ENCODE data around the gene CMBL. TPM values are rescaled to one million over a fixed set of nuclear protein-coding genes. Genes with fewer than 3 reads are reported as not detected.
A peak's percentile ranks its signal among the peaks of the same experiment; 100 is the strongest.

CMBL gene
- total RNA-seq, 6 donors from 2014 or later = 8.0 to 19.1 (median 8.4) TPM

DNA sequence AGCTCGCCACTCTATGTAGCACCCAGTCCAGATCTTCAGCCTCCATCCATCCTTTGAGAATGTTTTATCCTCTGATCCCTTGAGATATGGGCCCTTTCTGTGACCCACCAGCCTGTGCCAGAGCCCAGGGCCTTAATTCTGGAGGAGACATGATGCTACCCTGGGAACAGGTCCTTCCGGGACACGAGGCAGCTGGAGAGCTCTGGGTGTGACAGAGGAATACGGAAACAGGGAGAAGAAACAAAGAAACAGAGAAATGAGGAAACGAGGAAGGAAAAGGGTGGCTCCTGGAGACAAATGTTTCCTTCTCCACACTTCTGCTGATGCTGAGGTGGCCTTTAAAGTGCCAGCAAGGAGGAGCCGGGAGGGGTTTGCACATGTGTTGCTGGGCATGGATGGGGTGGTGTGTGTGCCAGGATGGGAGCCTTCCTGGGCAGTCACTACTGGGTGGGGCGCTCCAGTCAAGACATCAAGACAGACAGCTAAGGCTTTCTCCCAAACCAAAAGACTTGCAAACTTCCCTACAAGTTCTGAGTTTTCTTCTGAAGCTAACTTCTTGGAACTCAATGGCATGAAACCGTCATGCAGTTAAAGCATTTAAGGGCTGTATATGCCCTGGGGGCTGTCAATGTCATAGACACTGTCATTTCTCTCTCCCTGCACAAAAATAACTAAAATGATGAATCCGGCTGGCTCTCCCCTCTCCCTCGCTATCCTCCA lies 23.0 kb upstream of the CMBL start:
- DNase-seq (no peak), ATAC-seq (ENCODE audit: low FRiP score in 2 of 2) (peak in 1 of 2 donors; percentile 8)
- peaks cover 0 to 4% (median 0%) of the 10 kb centered on the region in 4 donors for H3K27me3 ChIP-seq
- H3K36me3 ChIP-seq = no peaks in the 10 kb centered on the region
- 60 to 62% methylated on average over 10 of the region's 10 CpGs for WGBS, 2 donors
- peaks cover 22 to 53% (median 41%) of the 10 kb centered on the region in 4 donors for H3K4me1 ChIP-seq
- H3K9me3 ChIP-seq = no peaks in the 10 kb centered on the region
- H3K4me3 ChIP-seq = no peak overlapping the region
- TF ChIP-seq POLR2AphosphoS5 (IDR thresholded peaks at IDR 0.05) = no peak
- TF ChIP-seq, protein P1, sequence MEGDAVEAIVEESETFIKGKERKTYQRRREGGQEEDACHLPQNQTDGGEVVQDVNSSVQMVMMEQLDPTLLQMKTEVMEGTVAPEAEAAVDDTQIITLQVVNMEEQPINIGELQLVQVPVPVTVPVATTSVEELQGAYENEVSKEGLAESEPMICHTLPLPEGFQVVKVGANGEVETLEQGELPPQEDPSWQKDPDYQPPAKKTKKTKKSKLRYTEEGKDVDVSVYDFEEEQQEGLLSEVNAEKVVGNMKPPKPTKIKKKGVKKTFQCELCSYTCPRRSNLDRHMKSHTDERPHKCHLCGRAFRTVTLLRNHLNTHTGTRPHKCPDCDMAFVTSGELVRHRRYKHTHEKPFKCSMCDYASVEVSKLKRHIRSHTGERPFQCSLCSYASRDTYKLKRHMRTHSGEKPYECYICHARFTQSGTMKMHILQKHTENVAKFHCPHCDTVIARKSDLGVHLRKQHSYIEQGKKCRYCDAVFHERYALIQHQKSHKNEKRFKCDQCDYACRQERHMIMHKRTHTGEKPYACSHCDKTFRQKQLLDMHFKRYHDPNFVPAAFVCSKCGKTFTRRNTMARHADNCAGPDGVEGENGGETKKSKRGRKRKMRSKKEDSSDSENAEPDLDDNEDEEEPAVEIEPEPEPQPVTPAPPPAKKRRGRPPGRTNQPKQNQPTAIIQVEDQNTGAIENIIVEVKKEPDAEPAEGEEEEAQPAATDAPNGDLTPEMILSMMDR (IDR thresholded peaks at IDR 0.05) = no peak
- no peak for TF ChIP-seq EP300 (IDR thresholded peaks at IDR 0.05)
- TF ChIP-seq POLR2A (IDR thresholded peaks at IDR 0.05) = no peak
- H3K27ac ChIP-seq = peak overlapping the region; percentile 11 to 70 (median 58)

DNA sequence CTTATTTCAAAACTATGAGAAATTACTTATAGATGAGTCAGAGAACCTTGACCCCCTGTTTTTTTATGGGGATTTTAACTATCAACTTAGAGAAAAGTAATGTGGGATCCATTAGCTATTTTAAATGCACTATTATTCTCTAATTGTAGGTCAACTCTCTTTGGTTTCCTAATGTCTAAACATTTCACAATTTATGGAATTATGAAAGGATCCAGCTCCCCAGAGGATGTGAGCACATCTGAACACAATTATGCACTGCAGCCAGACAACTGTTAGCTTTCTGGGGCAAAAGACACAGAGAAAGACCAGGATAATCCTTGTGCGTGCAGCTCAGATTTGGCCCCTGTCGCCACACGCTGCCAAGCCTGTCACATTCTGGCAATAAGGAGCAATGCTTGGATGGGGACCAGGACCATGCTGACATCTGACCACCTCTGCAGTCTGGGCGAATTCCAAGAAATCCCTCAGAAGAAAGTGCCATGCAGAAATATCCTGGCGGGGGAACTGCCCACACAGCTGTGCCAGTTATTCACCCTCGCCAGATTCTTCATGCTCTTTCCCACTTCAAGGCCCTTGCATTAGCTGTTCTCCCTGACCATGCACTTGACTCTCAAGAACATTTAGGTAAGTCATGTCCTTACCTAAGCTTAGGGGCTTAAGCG lies 22.2 kb upstream of the CMBL start:
- H3K27me3 ChIP-seq = peaks cover 0 to 4% (median 0%) of the 10 kb centered on the region in 4 donors
- H3K9me3 ChIP-seq = no peaks in the 10 kb centered on the region
- H3K36me3 ChIP-seq = no peaks in the 10 kb centered on the region
- H3K4me3 ChIP-seq = no peak overlapping the region
- DNase-seq = peak in 1 of 2 donors; percentile 45
- H3K4me1 ChIP-seq = peaks cover 22 to 53% (median 41%) of the 10 kb centered on the region in 4 donors
- H3K27ac ChIP-seq = peak overlapping the region; percentile 3 to 70 (median 38)
- WGBS, 2 donors = 52 to 71% methylated on average over 7 of the region's 7 CpGs
- peak; percentile 49 to 71 for ATAC-seq (ENCODE audit: low FRiP score in 2 of 2)
- TF ChIP-seq POLR2A (IDR thresholded peaks at IDR 0.05) (peak in 1 of 4 donors; percentile 11), EP300 (IDR thresholded peaks at IDR 0.05) (no peak), POLR2AphosphoS5 (IDR thresholded peaks at IDR 0.05) (peak in 1 of 2 donors; percentile 31)
- TF ChIP-seq, protein P1 (IDR thresholded peaks at IDR 0.05) = no peak

DNA sequence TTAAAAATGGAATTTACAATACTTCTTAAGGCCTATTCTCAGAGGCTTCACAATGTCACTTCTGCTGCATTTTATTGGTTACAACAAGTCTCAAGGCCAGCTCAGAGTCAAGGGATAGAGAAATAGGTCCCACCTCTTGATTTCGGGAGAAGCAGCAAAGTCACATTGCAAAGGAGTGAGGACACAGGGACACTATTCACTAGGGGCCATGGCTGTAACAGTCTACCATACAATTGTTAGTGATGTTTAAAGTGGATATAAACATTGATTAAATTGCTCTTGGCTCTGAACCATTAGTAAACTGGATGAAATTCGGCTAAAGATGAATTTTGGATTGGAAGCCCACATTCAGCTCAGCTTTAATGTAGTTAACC lies 21.7 kb upstream of the CMBL start:
- Histone ChIP-seq H3K4me1 (peaks cover 22 to 50% (median 39%) of the 10 kb centered on the region in 4 donors), H3K9me3 (no peaks in the 10 kb centered on the region), H3K27me3 (peaks cover 0 to 4% (median 0%) of the 10 kb centered on the region in 4 donors), H3K27ac (peak overlapping the region; percentile 3 to 66 (median 30)), H3K36me3 (no peaks in the 10 kb centered on the region), H3K4me3 (no peak overlapping the region)
- DNase-seq (no peak), ATAC-seq (ENCODE audit: low FRiP score in 2 of 2) (no peak)
- no peak for TF ChIP-seq POLR2A (IDR thresholded peaks at IDR 0.05)
- no peak for TF ChIP-seq POLR2AphosphoS5 (IDR thresholded peaks at IDR 0.05)
- TF ChIP-seq, protein P1 (IDR thresholded peaks at IDR 0.05) = no peak
- no peak for TF ChIP-seq EP300 (IDR thresholded peaks at IDR 0.05)
- WGBS, 2 donors = 68 to 73% methylated on average over 2 of the region's 2 CpGs

DNA sequence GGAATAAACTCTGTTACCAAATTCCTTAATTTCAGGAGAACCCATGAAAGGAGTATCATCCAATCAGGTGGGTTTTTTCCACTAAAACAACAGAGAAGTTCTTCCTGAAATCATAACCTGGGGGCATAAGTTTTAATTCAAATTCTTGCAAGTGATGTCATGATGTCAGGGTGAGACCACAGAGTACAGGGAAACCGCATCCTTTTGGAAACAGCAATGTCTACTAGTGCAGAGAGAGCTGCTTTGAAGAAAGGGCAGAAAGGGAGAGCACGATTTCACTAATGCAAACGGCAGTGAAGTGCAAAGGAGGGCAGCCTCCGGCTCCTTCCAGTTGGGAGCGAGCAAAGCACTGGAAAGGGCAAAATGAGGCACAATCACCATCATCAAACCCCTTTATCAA lies 20.6 kb upstream of the CMBL start:
- whole genome bisulfite sequencing, 2 donors = 93 to 96% methylated on average over 5 of the region's 5 CpGs
- Histone ChIP-seq H3K36me3 (no peaks in the 10 kb centered on the region), H3K27ac (no peak overlapping the region), H3K4me1 (peaks cover 18 to 39% (median 30%) of the 10 kb centered on the region in 4 donors), H3K4me3 (no peak overlapping the region), H3K27me3 (peaks cover 0 to under 1% (median 0%) of the 10 kb centered on the region in 4 donors), H3K9me3 (no peaks in the 10 kb centered on the region)
- TF ChIP-seq, protein P1 (IDR thresholded peaks at IDR 0.05) = no peak
- TF ChIP-seq POLR2A (IDR thresholded peaks at IDR 0.05) (no peak), EP300 (IDR thresholded peaks at IDR 0.05) (no peak), POLR2AphosphoS5 (IDR thresholded peaks at IDR 0.05) (no peak)
- no peak for DNase-seq
- no peak for ATAC-seq (ENCODE audit: low FRiP score in 2 of 2)
